DOHH2 (cell line): ENCODE data around the gene CAMTA1.

Experiments used
- EZH2phosphoT487 ChIP-seq: fragments of 200-600 bp; sonication (generic); IDR thresholded peaks from 2 replicates; pipeline ENCODE4 v1.6.1; 2017; ENCODE audit warnings: borderline replicate concordance, mild to moderate bottlenecking, antibody characterized with exemption, low read length, moderate library complexity, mixed read lengths
- TF ChIP-seq, protein P1 (sequence below): fragments of 200-600 bp; sonication (generic); IDR thresholded peaks from one replicate; pipeline ENCODE4 v1.5.1; 2014; ENCODE audit warnings: antibody characterized with exemption, mild to moderate bottlenecking, low read depth, low read length; ENCODE audit not compliant: poor library complexity, severe bottlenecking

DNA sequence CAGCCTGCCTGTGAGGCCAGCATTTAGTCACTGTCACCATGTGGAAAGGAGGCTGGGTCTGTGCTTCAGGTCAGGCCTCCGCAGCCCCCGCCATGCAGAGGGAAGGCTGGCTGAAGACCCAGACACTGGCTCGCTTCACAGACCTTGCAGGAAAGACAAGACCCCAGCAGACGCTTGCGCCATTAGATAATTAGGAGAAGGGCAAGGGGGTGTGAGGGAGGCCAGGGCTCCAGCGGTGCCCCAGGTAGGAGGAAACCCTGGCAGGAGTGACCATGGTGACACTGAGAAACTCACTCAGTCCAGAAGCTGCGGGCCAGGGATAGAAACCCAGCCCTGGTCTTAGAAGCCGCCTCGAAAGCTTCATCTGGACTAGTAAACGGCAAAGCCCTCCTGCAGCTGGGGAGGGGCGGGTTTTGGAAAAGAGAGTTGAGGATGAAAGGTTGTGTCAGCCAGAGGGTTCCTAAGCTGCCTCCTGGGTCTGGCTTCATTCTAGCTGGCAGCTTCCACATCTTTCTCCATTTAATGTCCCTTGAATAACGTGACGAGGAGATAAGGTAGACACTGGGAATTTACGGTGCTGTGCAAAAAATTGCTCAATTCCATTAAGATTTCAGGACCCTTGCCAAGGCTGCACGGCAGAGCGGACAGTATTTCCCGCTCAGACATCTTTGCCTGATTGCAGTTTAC lies 691.8 kb downstream of the CAMTA1 start:
- TF ChIP-seq, protein P1, sequence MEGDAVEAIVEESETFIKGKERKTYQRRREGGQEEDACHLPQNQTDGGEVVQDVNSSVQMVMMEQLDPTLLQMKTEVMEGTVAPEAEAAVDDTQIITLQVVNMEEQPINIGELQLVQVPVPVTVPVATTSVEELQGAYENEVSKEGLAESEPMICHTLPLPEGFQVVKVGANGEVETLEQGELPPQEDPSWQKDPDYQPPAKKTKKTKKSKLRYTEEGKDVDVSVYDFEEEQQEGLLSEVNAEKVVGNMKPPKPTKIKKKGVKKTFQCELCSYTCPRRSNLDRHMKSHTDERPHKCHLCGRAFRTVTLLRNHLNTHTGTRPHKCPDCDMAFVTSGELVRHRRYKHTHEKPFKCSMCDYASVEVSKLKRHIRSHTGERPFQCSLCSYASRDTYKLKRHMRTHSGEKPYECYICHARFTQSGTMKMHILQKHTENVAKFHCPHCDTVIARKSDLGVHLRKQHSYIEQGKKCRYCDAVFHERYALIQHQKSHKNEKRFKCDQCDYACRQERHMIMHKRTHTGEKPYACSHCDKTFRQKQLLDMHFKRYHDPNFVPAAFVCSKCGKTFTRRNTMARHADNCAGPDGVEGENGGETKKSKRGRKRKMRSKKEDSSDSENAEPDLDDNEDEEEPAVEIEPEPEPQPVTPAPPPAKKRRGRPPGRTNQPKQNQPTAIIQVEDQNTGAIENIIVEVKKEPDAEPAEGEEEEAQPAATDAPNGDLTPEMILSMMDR: no peak
- no peak for TF ChIP-seq EZH2phosphoT487
